GM18519 (cell line): ENCODE results near the gene TP53RK.

ENCODE experiments used
- ATAC-seq: cut with Tn5 transposase; IDR thresholded peaks from one replicate; pipeline ENCODE4 v1.9.1; 2021; ENCODE audit warnings: mild to moderate bottlenecking, moderate library complexity; ENCODE audit not compliant: unreplicated experiment, low FRiP score

The TP53RK gene

DNA sequence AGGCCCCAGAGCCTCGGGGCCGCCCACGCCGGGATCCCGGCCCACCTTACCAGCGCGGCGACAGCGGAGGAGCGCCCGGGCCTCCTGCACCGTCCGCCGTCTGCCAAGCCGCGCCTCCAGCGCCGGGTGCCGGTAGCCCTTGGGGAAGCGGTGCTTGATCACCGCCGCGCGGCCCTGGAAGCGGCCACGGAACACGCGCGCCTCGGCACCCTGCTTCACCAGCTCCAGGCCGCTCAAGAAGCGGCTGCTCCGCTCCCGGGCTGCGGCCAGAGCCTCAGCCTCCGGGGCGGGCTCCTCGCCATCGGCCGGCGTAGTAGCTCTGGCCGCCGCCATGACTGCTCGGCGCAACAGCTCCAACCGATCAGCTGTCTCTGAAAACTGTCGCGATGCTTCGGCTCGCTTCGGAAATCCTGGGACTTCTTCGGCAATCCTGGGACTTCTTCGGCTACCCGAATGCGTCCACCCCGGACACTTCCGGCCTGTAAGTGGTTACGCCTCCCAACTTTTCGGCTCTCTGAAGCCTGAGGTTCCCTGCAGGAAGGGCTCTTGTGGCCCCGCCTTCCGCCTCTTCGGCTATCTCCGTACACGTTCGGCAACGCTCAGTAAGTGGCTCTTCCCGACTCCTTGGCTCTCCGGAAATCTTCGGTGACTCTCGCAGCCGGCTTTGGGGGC is at the start of gene TP53RK:
TSS of gene TP53RK (minus strand) at position 363 of the 672 bp plus-strand sequence. CDS start at position 333, 30 bp downstream.
- peak; percentile 82 for ATAC-seq

DNA sequence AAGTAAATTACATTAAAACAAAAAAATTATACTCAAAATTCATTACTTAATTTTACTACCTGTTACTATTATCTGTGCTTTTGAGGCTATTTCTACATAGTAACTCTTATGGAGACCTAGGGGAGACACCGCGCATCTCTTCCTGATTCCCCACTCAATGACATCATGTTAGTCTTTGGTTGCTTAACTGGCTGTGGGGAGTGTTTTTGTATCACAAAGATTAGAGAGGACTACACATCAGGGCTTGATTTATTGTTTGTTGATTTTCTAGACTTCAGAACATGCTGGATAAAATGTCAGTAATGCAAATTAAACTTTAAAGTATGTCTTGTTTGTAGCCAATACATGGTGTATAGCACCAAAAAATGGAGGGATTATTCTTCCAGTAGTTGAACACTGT is 46.2 kb upstream of the TP53RK start:
- no peak for ATAC-seq

DNA sequence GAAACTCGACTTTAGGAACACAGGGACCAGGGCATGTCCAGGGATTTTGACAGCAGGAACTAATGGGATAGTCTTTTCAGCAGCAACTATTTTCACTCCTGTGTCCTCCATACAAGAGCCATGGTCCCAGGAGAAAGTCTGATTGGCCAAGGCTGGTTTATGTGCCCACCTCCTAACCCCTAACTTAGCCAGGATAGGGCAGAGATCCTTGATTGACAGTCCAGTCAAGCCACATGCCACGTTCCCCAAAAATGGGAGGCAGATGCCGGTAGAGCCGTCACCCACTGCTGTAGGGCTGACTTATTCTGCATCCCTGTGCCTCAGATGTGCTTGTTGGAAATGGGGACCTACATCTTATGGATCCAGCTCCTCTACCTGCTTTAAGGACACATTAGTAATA is 42.5 kb upstream of the TP53RK start:
- no peak for ATAC-seq

DNA sequence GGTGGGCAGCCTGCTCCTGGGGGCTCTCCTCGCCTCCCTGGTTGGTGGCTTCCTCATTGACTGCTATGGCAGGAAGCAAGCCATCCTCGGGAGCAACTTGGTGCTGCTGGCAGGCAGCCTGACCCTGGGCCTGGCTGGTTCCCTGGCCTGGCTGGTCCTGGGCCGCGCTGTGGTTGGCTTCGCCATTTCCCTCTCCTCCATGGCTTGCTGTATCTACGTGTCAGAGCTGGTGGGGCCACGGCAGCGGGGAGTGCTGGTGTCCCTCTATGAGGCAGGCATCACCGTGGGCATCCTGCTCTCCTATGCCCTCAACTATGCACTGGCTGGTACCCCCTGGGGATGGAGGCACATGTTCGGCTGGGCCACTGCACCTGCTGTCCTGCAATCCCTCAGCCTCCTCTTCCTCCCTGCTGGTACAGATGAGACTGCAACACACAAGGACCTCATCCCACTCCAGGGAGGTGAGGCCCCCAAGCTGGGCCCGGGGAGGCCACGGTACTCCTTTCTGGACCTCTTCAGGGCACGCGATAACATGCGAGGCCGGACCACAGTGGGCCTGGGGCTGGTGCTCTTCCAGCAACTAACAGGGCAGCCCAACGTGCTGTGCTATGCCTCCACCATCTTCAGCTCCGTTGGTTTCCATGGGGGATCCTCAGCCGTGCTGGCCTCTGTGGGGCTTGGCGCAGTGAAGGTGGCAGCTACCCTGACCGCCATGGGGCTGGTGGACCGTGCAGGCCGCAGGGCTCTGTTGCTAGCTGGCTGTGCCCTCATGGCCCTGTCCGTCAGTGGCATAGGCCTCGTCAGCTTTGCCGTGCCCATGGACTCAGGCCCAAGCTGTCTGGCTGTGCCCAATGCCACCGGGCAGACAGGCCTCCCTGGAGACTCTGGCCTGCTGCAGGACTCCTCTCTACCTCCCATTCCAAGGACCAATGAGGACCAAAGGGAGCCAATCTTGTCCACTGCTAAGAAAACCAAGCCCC is 36.2 kb upstream of the TP53RK start:
- no peak for ATAC-seq

DNA sequence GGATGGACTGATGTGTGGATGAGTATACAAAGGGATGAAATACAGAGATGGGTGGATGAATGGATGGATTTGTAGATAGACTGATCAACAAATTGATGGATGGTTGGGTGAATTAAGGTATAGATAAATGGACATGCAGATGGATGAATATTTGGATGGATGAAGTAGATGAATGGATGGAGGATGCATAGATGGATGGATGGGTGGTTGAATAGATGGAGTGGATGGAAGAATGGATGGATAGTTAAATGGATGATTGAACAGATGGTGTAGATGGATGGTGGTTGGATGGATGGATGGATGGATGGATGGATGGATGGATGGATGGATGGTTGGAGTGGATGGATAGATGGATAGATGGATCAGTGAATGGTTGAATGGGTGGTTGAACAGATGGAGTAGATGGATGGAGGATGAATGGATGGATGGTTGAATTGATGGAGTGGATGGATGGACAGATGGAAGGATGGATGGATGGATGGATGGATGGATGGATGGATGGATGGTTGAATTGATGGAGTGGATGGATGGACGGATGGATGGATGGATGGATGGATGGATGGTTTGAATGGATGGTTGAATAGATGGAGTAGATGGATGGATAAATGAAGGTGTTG is 35.2 kb upstream of the TP53RK start:
- no peak for ATAC-seq

DNA sequence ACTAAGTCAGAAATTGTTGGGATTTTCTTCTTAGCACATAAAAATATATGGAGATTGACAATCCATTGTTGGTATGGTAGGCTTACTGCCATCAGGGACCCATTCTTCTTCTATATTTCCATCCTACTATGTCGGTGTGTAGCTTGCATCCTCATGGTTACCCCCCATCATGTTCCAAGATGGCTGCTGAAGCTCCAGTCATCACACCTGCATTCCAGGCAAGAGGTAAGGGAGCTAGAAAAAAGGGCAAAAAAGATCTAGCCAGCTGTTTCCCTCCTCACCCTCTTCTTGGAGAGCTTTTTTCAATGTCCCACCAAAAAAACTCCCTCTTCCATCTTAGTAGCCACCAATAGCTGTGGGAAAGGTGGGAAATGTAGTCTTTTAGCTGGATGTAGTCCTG is 33.8 kb upstream of the TP53RK start:
- no peak for ATAC-seq

DNA sequence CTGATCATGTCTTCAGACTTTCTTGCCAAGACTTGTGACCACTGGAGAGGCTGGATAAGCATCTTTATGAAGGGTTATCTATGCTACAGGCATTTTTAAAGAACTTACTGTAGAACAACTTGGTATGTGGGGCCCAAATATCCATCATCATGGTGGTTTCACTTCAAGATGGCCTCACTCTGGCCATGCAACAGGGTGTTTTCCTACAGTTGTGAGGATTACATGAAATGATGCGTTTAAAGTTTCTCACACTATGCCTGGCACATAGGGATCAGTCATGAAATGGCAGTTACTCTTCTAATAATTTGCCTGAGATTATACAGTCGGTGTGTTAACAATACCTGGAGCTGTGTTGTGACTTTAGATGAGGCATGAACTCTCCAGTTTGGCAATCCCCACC is 33.2 kb upstream of the TP53RK start:
- no peak for ATAC-seq

DNA sequence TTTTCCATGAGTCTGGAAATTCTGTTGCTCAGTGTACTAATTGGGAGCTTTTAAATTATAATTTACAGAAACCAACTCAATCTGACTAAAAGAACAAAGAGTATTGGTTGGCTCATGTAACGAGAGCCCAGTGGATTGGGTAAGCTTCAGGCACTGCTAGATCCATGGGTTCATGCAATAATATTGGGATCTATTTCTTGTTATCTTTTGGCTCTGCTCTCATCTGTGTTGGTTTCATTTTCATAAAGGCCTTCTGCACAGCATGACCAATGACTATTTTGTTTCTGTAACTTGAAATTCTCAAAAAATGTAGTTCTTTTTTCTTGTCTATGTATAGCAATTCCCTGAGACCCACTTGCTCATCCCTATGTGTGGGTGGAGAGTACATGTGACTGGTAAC is 32.2 kb upstream of the TP53RK start:
- ATAC-seq: no peak

DNA sequence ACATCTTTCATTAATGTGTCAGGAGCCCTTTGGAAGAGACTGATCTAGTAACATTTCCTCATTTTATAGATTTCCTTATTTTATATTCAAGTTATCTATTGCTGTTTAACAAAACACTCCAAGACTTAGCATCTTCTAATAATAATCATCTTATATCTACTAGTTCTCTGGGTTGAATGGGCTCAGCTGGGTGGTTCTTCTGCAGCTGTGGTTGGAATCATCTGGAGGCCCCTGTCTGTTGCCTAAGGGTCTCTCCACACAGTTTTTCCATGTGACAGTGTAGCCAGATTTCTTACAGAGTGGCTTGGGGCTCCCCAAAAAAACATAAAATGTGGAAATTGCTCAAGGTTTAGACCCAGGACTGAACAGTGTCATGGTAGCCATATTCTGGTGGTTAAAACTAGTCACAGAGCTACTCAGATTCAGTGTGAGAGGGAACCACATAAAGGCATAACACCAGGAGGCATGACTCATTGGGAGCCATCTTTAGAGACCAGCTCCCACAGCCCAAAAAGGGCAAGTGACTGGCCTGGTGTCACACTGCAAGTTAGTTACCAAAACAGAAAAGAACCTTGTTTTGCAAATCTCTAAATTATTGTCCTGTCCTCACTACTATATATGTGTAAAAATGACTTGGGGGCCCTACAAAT is 31.7 kb upstream of the TP53RK start:
- no peak for ATAC-seq

DNA sequence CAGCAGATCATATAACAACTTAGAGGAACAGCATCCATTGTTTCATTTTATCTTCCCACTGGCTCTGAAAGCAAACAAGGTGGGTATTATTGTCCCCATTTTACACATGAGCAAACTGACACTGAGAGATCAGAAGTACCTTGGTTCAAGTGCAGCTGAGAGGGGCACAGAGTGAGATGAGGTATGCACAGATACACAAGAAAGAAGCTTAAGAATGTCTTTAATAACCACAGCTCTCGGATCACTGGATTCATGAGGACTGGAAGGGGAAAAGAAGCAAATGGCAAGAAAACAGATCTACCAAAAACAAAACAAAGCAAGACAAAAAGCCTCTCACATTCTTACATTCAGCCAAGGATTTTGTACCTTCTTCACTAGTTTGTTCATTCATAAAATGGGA is 30.8 kb upstream of the TP53RK start:
- ATAC-seq: no peak

DNA sequence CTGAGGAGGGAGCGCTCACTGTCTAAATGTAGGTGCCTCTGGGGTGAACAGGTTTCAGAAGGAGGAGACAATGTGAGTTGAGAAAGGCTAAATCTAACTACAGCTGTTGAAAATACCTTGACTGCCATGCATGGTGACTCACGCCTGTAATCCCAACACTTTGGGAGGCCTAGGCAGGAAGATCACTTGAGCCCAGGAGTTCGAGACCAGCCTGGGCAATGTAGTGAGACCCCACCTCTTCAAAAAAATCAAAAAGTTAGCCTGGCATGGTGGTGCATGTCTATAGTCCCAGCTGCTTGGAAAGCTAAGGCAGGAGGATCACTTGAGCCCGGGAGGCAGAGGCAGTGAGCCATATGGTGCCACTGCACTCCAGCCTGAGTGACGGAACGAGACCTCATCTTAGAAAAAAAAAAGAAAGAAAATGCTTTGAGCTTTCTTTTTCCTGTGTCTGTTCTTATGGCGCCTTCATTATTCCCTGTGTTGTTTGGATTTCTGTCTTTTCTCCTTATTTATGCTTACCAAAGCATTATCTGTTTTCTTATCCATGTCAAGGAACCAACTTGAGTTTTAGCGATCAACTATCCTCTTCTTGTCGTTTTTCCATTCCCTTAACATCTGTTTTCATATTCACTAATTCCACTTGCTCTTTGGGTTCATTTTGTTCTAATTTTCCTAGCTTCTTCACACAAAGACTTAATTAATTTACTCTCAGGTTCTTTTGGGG is 28.7 kb upstream of the TP53RK start:
- no peak for ATAC-seq

DNA sequence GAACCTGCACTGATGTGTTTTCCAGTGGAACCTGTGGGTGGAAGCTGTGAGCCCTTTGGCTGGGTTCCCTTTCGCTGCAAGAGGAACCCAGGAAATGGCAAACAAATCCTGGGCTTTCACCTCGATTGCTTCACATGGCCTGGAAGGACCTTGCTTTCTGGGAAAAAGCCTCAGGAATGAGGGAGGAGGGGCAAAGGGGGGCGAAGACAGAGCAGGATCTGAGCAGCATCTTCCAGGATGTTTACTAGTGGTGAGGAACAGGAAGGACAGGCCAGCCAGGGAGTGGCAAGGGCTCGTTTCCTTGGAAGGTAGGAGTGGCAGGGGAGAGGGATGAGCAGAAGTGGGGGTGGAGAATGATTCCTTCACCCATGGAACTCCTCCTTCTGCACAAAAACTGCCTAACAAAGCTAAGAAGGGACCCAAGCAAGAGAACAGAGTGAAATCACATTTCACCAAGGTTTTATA is 26.1 kb upstream of the TP53RK start:
- ATAC-seq: no peak

DNA sequence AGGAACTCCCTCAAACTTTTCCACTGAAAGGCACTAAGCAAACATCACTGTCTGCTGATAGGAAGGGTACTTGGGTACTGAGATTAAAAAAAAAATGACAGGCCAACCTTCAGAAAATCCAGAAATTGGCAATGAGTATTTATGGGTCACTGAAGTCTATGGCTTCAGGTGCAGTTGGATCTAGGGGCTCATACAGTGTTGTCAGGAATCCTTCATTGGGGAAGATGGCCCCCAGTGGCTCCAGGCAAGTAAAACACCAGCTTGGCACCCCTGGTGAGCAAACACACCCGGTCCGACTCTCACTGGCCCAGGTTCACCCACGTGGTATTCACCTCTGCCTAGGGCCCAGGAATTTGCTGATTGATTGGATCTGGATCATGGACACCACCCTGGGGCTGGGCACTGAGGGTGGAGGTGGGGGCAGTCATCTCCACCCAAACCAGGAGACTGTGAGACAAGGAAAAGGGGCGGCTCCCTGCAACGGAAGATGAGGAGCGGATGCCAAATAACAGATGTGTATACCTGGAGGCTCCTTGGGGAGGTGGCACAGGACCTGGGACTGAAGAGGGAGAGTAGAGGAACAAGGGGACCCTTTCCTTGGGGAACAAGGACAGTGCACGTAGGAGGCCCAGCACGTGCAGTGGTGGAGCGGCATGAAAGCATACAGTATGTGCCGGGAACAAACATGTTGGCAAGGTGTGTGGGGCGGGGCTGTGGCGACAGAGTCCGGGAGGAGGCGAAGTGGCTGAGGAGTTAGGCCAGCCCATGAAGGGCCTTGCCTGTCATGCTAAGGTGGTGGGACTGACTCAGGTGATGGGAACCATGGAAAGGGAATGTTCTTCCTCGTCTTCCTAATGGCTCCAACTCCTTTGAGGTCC is 25.0 kb upstream of the TP53RK start:
- ATAC-seq: no peak

DNA sequence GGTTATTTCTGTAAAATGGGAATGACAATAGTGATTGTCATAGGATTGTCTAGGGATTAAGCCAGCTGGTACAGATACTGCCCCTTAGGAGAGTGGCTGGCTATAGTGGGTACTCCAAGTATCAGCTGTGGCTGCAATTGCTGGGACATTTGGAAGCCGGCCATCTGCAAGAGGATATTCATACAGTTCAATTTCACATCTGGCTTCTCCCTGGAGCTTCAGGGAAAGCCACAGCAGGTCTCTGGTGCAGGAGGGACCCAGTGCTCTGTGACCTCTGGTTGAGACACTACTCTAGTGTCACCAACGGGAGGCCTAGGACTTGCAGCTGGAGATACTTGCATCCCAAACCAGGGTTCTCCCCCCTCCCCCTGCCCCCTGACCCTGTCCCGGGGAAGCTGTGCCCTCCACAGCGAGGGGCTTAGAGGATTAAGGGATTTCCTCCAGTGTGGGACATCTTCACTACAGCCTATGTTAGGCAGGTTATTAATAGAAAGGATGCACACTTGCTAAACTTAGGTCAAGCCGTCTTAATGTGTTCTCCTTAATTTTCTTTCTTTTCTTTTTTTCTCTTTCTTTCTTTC is 22.9 kb upstream of the TP53RK start:
- ATAC-seq: no peak

DNA sequence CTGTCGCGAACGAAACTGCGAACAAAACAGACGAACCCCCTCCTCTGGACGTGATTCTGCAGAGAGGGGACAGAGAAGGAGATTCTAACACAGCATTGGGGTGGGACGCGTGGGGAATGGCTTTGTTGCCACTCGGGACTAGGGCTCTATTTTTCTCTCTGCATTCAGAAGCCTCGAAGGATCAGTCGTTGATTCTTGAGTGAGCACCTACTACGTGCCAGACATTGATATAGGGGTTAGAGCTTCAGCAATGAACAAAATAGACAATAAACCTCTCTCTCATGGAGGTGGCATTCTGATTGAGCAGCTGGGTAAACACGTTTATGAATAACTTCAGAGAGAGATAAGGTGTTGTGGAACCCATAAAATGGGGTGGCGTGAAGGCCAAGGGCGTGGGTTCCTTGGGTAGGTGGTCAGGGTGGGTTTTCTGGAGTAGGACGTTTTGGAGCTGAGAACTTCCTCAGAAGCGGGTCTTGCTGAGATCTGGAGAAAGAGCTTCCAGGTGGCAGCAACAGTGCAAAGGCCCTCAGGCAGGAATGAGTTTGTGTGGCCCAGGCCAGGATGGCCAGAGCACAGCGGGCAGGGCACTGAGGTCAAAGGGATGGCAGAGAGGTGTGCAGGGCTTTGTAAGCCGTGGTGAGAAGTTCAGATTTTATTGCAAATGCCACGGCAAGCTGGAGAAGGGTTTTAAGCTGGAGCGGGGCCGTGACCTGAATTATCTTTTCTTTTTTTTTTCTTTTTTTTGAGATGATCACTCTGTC is 21.1 kb upstream of the TP53RK start:
- ATAC-seq: no peak

DNA sequence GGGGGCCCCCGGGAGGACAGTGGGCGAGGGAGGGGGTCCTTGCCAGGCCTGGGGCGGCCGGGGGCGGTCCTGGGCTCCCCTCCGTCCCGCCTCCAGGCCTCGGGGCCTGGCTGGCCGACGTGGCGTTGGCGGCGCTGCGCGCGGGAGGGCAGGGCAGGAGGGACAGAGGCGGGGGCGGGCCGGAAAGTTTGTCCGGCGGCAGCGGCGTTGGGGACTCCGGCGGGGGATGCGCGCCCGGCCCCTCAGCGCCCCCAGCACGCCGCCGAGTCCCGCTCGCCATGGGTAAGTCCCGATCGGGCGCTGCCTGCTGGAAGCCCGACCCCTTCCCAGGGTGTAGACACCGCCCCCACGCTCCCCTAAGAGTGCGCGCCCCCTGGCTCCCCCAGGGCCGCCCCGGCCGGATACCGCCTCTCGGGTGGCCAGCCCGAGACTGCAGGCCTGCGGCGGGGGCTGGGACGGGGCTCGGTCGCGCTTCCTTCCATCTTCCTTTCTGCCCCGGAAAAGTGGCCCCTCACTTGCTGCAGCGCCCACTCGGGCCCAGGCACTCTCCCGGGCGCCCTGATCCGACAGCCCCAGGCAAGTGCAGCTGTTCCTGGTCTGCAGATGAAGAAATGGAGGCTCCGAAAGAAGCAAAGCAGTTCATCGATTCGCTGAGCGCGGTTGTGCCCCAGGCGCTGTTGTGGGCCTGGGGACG is 20.4 kb upstream of the TP53RK start, which contains the start of gene SLC2A10:
TSS of gene SLC2A10 (plus strand) at position 191 of the 694 bp plus-strand sequence. CDS start at position 279, 88 bp downstream.
- ATAC-seq: no peak

DNA sequence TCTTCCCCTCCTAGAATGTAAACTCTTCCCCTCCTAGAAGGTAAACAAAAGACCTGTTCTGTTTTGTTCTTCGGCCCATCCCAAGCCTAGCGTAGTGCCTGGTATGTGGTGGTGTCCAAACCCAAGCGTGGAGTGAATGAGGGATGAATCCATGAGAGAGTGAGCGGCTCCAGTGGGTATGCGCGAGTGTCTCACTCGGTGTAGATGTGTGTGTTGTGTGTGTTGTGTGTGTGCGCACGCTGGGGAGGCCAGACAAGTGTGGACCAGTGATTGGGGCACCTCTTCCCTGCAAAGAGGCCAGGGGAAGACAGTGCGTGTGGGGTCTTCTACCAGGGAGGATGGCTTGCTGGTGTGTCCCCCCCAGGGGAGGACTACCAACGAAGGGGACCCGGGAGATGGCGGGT is 19.8 kb upstream of the TP53RK start:
- no peak for ATAC-seq
